LNCaP clone FGC (cell line): ENCODE data around the gene SNAP47.

Experiments used
- DNase-seq: peaks from one replicate; pipeline ENCODE4 v3.0.0-alpha.2; 2011; ENCODE audit warnings: low read depth
- H3K4me3 ChIP-seq: 2 replicates; pipeline ENCODE4 v1.5.1; 2011; ENCODE audit warnings: mild to moderate bottlenecking, low read depth, low read length, control low read depth
- CTCF ChIP-seq: IDR thresholded peaks from 2 replicates; pipeline ENCODE4 v1.5.1; 2012; ENCODE audit warnings: mild to moderate bottlenecking; ENCODE audit not compliant: control insufficient read depth, insufficient read depth; ENCODE audit errors: extremely low read depth

Gene SNAP47

DNA sequence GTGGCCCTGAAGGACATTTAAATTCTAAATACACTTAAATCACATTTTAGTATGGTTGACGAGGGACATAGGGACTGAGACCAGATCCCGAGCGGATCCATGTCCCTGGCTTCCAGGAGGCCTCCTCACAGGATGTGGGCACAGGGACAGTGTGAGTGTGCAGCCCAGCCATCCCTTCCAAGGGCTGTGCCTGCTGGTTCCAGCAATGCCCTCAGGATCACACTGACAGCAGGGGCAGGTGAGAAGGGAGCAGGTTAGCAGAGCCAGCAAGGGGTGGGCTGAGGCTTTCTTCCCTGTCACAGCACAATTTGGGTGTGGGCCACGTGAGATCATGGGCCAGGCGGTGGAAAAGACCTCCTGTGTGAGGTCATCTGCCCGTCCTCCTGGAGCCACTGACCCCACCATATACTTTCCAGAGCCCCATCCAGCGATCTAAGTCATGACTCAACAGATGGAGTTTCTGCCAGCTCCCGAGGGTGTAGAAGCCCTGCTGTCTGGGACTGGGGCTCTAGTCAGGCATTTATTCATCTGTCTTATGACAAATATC lies 43.2 kb downstream of the SNAP47 start:
- DNase-seq: no peak
- no peak for TF ChIP-seq CTCF
- H3K4me3 ChIP-seq: no peak overlapping the region

DNA sequence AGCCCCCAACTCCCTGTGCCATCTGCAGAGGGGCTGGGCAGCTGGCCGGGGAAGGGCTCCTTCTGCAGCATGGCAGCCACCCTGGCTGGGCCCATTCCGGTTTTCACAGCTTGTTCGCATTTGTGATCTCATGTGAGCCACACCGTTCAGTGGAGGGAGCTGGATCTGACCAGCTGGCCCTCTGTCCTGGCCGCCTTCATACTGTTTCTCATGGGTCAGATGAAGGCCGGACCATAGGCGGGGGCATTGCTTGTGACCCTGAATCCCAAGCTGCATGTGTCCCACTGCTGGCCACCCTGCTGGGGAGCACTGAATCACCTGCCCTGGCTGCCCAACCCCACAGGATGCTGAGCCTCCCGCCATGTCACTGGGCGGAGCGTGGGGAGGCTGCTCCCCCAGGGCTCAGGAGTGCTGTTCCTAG lies 43.8 kb downstream of the SNAP47 start:
- DNase-seq: no peak
- H3K4me3 ChIP-seq: no peak overlapping the region
- TF ChIP-seq CTCF: no peak

DNA sequence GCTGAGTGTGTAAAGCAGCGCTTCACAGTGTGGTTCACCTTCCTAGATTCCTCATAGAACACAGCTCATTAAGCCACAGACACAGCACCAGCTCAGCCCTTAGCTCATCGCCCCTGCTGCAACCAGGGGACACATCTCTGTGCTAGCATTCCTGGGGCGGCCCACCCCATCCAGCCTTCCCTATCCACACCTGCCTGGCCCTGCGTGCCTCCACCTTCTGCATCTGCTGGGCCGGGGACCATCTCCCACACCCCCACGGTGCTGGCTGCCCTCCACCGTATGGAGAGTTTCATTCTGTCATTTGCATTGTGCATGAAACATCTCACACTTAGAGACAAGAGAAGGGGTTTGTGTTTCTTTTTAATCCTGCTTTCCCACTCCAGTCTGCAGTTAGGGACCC lies 44.5 kb downstream of the SNAP47 start:
- H3K4me3 ChIP-seq: no peak overlapping the region
- DNase-seq: no peak
- no peak for TF ChIP-seq CTCF

- no peak for TF ChIP-seq CTCF
- H3K4me3 ChIP-seq: no peak overlapping the region
- no peak for DNase-seq
Observed at GRCh38 chr1:227780101-227781044, 45.1 kb downstream of the SNAP47 start.

- H3K4me3 ChIP-seq: no peak overlapping the region
- no peak for DNase-seq
Observed at GRCh38 chr1:227781314-227781930, 46.2 kb downstream of the SNAP47 start.

DNA sequence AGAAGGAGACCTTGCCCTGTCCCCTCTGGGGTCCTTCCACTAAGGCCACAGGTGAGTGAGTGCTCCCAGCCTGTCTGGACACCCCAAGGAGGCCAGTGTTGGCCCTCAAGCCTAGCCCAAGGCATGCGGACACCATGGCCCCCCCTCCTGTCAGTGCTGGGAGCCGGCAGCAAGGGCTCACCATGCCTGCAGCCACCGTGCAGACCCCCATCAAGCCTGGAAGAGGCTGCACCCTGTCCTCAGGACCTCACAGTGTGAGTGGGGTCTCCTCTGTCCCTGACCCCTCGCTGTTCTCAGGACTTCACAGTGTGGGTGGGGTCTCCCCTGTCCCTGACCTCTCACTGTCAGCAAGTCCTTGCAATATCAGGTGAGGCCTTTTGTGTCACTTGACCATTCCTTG lies 47.0 kb downstream of the SNAP47 start:
- DNase-seq: no peak
- no peak overlapping the region for H3K4me3 ChIP-seq
- TF ChIP-seq CTCF: no peak

More at GRCh38 chr1:227781314-227781930, 46.2 kb downstream of the SNAP47 start:
- no peak for TF ChIP-seq CTCF
